Measurements from ENCODE around the gene FOXL3.

FOXL3 gene

DNA sequence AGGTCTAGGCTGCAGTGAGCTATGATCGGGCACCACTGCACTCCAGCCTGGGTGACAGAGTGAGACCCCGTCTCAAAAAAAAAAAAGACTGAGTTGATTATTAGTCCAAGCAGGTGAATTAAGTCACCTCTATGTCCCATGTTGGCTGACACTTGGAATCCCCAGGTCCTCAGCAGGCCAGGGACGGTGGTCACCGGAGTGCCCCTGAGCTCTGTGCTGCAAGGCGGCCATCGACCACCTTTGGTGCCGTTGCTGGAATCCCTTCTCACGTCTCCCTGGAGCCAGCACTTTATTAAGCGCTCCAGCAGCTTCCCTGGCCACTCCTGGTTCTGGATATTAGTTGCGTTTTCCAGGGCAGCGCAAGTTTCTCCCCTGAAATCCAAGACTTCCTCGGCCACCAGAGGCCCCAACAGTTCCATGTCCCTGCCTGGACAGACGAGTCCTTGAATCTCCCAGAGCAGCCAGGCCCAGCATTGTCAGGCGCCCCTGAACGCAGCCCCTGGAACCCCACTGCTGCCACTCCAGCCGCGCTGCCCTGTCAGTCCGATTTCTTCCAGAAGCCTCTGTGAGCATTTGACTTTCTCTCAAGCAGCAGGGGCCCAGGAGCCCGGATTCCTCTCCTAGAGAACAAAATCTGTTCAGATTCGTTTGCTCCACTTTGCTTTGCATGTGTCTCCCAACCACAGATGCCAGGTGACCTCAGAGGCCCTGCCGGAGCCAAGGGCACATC lies 38.4 kb upstream of the FOXL3 start:
- TF ChIP-seq, protein P1, sequence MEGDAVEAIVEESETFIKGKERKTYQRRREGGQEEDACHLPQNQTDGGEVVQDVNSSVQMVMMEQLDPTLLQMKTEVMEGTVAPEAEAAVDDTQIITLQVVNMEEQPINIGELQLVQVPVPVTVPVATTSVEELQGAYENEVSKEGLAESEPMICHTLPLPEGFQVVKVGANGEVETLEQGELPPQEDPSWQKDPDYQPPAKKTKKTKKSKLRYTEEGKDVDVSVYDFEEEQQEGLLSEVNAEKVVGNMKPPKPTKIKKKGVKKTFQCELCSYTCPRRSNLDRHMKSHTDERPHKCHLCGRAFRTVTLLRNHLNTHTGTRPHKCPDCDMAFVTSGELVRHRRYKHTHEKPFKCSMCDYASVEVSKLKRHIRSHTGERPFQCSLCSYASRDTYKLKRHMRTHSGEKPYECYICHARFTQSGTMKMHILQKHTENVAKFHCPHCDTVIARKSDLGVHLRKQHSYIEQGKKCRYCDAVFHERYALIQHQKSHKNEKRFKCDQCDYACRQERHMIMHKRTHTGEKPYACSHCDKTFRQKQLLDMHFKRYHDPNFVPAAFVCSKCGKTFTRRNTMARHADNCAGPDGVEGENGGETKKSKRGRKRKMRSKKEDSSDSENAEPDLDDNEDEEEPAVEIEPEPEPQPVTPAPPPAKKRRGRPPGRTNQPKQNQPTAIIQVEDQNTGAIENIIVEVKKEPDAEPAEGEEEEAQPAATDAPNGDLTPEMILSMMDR (conservative IDR thresholded peaks at IDR 0.05; ENCODE audit: low read depth, low read length): no peak
- DNase-seq (ENCODE audit: low read depth): no peak
- no peak overlapping the region for H3K4me3 ChIP-seq (ENCODE audit: low read depth, low read length)

DNA sequence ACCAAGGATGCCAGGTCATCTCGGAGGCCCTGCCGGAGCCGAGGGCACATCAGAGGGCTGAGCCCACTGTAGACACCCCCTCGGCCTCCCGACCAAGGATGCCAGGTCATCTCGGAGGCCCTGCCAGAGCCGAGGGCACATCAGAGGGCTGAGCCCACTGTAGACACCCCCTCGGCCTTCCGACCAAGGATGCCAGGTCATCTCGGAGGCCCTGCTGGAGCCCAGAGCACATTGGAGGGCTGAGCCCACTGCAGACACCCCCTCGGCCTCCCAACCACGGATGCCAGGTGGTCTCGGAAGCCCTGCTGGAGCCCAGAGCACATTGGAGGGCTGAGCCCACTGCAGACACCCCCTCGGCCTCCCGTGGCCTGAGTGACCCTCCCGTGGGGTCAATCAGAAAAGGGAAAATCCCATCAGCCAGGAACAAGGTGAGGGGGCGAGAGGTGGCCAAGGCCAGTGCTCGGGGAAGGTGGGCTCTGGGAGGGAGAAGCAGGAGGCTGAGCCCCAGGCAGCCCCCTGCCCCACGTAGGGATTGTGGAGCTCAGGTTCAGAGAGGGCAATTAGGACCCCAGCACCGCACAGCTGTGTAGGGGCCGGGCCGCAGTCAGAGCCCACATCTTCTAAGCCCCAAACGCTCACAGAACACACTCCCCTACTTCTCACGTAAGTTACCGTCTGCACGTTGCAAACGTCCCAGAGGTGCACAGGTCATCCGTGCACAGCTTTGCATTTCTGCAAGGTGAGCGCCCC lies 37.6 kb upstream of the FOXL3 start:
- TF ChIP-seq, protein P1 (conservative IDR thresholded peaks at IDR 0.05; ENCODE audit: low read depth, low read length): no peak
- no peak overlapping the region for H3K4me3 ChIP-seq (ENCODE audit: low read depth, low read length)
- no peak for DNase-seq (ENCODE audit: low read depth)

DNA sequence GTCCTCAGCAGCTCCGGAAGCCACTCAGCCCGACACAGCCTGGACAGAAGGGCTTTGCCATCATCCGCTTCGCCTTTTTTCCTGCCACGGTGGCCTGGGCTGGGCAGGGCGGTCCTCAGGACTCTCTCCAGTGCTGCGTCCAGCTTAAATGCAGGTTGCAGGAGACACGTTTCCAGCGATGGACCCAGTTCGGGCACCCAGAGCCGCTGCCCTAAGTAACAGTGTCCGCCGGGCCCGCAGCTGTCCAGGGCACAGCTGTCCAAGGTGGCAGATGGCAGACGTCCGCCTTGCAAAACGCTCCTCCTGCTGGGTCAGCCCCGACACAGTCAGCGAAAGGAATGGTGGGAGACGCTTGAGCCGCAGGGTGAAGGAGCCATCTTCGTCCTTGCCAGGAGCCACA lies 37.0 kb upstream of the FOXL3 start:
- no peak for DNase-seq (ENCODE audit: low read depth)
- no peak overlapping the region for H3K4me3 ChIP-seq (ENCODE audit: low read depth, low read length)
- TF ChIP-seq, protein P1 (conservative IDR thresholded peaks at IDR 0.05; ENCODE audit: low read depth, low read length): no peak

DNA sequence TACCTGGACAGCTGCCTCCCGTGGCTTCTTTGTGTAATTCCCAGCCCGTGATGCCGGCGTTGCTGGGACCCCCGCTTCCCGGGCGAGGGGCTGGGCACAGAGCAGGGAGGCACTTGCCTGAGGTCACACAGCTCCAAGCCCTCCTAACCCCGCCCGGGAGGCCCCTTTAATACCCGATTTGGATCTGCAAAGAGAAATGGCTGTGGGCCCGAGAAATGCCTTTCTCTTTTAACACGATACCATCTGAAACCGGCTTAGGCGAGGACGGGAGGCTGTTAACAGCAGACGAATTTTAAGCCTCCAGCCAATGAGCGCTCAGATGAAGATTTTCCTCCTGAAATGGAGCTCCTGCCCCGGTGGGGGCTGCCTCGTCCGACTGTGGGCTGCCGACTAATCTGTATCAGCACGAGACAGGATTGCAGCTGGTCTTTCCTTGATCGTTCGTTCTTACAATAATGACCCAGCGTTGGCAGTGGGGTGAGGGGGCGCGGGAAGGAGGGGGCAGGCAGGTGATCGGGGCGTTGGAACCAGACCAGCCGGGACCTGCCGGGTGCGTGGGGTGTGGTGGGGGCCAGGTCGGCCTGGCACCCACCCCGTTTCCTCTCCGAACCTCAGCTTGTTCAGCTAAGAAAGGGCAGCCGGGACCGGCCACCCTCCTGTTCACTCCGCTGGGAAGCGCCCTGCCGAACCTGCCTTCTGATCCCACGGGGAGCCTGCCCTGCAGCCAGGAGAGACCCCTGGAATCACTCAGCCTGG lies 36.2 kb upstream of the FOXL3 start:
- TF ChIP-seq, protein P1 (conservative IDR thresholded peaks at IDR 0.05; ENCODE audit: low read depth, low read length): no peak
- no peak for DNase-seq (ENCODE audit: low read depth)
- H3K4me3 ChIP-seq (ENCODE audit: low read depth, low read length): no peak overlapping the region

DNA sequence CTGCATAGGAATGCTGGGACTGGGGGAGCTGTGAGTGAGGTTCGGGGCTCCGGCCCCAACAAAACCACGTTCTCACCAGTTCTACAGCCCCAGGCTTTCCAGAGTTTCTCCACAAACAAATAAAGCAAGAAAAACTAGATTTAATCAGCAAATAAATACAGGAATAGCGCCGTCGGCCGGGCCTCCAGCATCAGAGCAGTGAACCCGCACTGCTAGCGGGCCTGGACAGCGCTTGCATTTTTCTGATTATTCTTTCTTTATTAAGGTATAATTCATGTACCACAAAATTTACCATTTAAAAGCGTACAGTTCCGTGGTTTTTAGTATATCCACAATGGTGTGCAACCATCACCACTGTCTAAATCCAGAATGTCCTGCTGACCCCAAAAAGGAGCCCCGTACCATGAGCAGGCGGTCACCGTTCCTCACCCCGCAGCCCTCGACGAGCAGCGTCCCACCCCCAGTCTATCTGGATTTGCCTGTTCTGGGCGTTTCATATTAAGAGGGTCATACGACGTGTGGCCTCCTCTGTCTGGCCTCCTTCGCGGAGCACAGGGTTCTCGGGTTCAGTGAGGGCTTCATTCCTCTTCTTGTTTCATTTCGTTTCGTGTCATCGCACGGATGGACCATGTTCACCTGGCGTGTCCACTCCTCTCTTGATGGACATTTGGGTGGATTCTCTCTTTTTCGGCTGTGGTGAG lies 35.5 kb upstream of the FOXL3 start:
- DNase-seq (ENCODE audit: low read depth): no peak
- H3K4me3 ChIP-seq (ENCODE audit: low read depth, low read length): no peak overlapping the region
- TF ChIP-seq, protein P1 (conservative IDR thresholded peaks at IDR 0.05; ENCODE audit: low read depth, low read length): no peak

DNA sequence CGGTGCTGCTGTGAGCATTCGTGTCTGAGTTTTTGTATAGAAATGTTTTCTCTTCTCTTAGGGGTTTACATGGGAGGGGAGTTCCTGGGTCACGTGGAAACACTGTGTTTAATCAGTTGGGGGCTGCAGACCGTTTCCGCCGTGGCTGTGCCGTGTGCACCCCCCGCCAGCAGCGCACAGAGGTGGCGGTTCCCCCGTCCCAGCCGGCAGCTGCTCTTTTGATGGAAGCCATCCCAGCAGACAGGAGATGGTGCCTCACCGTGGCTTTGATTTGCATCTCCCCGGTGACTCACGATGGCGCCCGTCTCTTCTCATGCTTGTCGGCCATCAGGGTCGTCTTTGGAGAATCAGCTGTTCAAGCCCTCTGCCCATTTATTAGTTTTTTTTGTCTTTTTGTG lies 34.9 kb upstream of the FOXL3 start:
- TF ChIP-seq, protein P1 (conservative IDR thresholded peaks at IDR 0.05; ENCODE audit: low read depth, low read length): no peak
- no peak for DNase-seq (ENCODE audit: low read depth)
- no peak overlapping the region for H3K4me3 ChIP-seq (ENCODE audit: low read depth, low read length)
